ENCODE results near the gene RNF212B. TPM values are rescaled to one million over a fixed set of nuclear protein-coding genes. Genes with fewer than 3 reads are reported as not detected.

The RNF212B gene
- total and polyA plus RNA-seq, 2 of the 13 experiments (the other 11 are each of a cell fraction or from before 2014, with no cell fraction given), result 0.05 TPM; not detected in 1

- peak; percentile 52; the same call in 1 of the 2 replicates for TF ChIP-seq NR2F6 (IDR thresholded peaks at IDR 0.05)
- peak; percentile 86 for TF ChIP-seq NR2F6 (CRISPR knock-in tag; IDR thresholded peaks at IDR 0.05)
- peak; percentile 85; the same call in 1 of the 2 replicates for TF ChIP-seq NFKBIZ (CRISPR knock-in tag; IDR thresholded peaks at IDR 0.05)
- no peak for TF ChIP-seq ZMYM2 (CRISPR knock-in tag; IDR thresholded peaks at IDR 0.05)
- peak; percentile 92 for TF ChIP-seq TBX3 (IDR thresholded peaks at IDR 0.05; ENCODE audit: borderline replicate concordance)
- TF ChIP-seq CREM (IDR thresholded peaks at IDR 0.05), result peak; percentile 98
- peak; percentile 50; the same call in 1 of the 2 replicates for TF ChIP-seq CREM (CRISPR knock-in tag; IDR thresholded peaks at IDR 0.05)
- peak; percentile 35; the same call in 1 of the 2 replicates for TF ChIP-seq FOXC1 (CRISPR knock-in tag; IDR thresholded peaks at IDR 0.05; ENCODE audit: borderline replicate concordance)
- peak; percentile 99 for TF ChIP-seq ZNF350 (CRISPR knock-in tag; IDR thresholded peaks at IDR 0.05; ENCODE audit: borderline replicate concordance, low read depth)
- TF ChIP-seq BRF2 (CRISPR knock-in tag; IDR thresholded peaks at IDR 0.05), result peak; percentile 98
- peak; percentile 97; the same call in 1 of the 2 replicates for TF ChIP-seq KLF9 (CRISPR knock-in tag; IDR thresholded peaks at IDR 0.05; ENCODE audit: low read depth)
- peak; percentile 99 for TF ChIP-seq MIER3 (CRISPR knock-in tag; IDR thresholded peaks at IDR 0.05; ENCODE audit: borderline replicate concordance)
- TF ChIP-seq ELF3 (CRISPR knock-in tag; IDR thresholded peaks at IDR 0.05), result no peak; the same call in 1 of the 2 replicates
- TF ChIP-seq FOXK1 (CRISPR knock-in tag; IDR thresholded peaks at IDR 0.05; ENCODE audit: borderline replicate concordance, low read depth), result peak; percentile 90
- TF ChIP-seq ZNF709 (CRISPR knock-in tag; IDR thresholded peaks at IDR 0.05), result peak; percentile 17; the same call in 1 of the 2 replicates
- TF ChIP-seq EP300 (IDR thresholded peaks at IDR 0.05; ENCODE audit: low read depth in 2 of 2, low read length in 2 of 2), result peak; percentile 68 to 90; a peak in 3 of 4 replicates
- TF ChIP-seq EP300 (CRISPR knock-in tag; IDR thresholded peaks at IDR 0.05; ENCODE audit: borderline replicate concordance), result peak; percentile 83
- TF ChIP-seq PITX1 (CRISPR knock-in tag; IDR thresholded peaks at IDR 0.05), result peak; percentile 79
- TF ChIP-seq, protein P1, sequence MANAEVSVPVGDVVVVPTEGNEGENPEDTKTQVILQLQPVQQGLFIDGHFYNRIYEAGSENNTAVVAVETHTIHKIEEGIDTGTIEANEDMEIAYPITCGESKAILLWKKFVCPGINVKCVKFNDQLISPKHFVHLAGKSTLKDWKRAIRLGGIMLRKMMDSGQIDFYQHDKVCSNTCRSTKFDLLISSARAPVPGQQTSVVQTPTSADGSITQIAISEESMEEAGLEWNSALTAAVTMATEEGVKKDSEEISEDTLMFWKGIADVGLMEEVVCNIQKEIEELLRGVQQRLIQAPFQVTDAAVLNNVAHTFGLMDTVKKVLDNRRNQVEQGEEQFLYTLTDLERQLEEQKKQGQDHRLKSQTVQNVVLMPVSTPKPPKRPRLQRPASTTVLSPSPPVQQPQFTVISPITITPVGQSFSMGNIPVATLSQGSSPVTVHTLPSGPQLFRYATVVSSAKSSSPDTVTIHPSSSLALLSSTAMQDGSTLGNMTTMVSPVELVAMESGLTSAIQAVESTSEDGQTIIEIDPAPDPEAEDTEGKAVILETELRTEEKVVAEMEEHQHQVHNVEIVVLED (CRISPR knock-in tag; IDR thresholded peaks at IDR 0.05; ENCODE audit: borderline replicate concordance), result peak; percentile 92
- TF ChIP-seq BHLHE40 (IDR thresholded peaks at IDR 0.05; ENCODE audit: low read length), result peak; percentile 78
- TF ChIP-seq IKZF4 (CRISPR knock-in tag; IDR thresholded peaks at IDR 0.05; ENCODE audit: borderline replicate concordance, low read depth, not compliant biosample characterization), result no peak
- TF ChIP-seq MAF1 (CRISPR knock-in tag; IDR thresholded peaks at IDR 0.05; ENCODE audit: borderline replicate concordance), result no peak; the same call in 1 of the 2 replicates
- peak; percentile 86; the same call in 1 of the 2 replicates for TF ChIP-seq NCOA1 (CRISPR knock-in tag; IDR thresholded peaks at IDR 0.05)
- TF ChIP-seq SMAD1 (CRISPR knock-in tag; IDR thresholded peaks at IDR 0.05; ENCODE audit: borderline replicate concordance, low read depth), result peak; percentile 98
- peak; percentile 96; the same call in 1 of the 2 replicates for TF ChIP-seq ZNF232 (CRISPR knock-in tag; IDR thresholded peaks at IDR 0.05; ENCODE audit: borderline replicate concordance)
- peak; percentile 91 for TF ChIP-seq NFYC (CRISPR knock-in tag; IDR thresholded peaks at IDR 0.05)
- peak; percentile 72 for TF ChIP-seq MAZ (IDR thresholded peaks at IDR 0.05; ENCODE audit: borderline replicate concordance, low read depth, low read length)
- peak; percentile 93 for TF ChIP-seq MAZ (CRISPR knock-in tag; IDR thresholded peaks at IDR 0.05; ENCODE audit: low read depth)
- peak; percentile 90; the same call in 1 of the 2 replicates for TF ChIP-seq ARID2 (CRISPR knock-in tag; IDR thresholded peaks at IDR 0.05; ENCODE audit: borderline replicate concordance)
These were observed 83.1 kb downstream of the RNF212B start, which contains the start of gene PABPN1 (continued) for GRCh38 chr14:23320584-23321571.

All from HepG2 (cell line).